OCI-LY1 (cell line): ENCODE measurements around the gene PEAK1.

ENCODE experiments used
- CTCF ChIP-seq: fragments of 200-600 bp; sonication (generic), shearing (Covaris generic); IDR thresholded peaks from 2 replicates; pipeline ENCODE4 v1.5.1; 2017; ENCODE audit warnings: mild to moderate bottlenecking, antibody characterized with exemption, low read length, moderate library complexity, mixed read lengths
- EZH2 ChIP-seq: fragments of 200-600 bp; sonication (generic), shearing (Covaris generic); IDR thresholded peaks from 2 replicates; pipeline ENCODE4 v1.8.0; 2017; ENCODE audit warnings: borderline replicate concordance, mixed run types, mild to moderate bottlenecking, antibody characterized with exemption, low read length, moderate library complexity, mixed read lengths

- TF ChIP-seq CTCF = no peak
- no peak for TF ChIP-seq EZH2
Measured at GRCh38 chr15:77140220-77140619, 279.7 kb downstream of the PEAK1 start.
